GM06990 (cell line): ENCODE results near the gene TNS3.

Experiments used
- DNase-seq: peaks from one replicate; pipeline ENCODE4 v3.0.0-alpha.2; 2011; ENCODE audit not compliant: insufficient read length; ENCODE audit errors: extremely low read depth
- H3K27me3 ChIP-seq: replicated peaks from 2 replicates; pipeline ENCODE4 v1.6.0; 2011; ENCODE audit warnings: low read length; ENCODE audit not compliant: control insufficient read depth, insufficient read depth
- H3K36me3 ChIP-seq: 2 replicates; pipeline ENCODE4 v1.5.1; 2011; ENCODE audit warnings: low read length; ENCODE audit not compliant: control insufficient read depth, insufficient read depth
- H3K4me3 ChIP-seq: replicated peaks from 2 replicates; pipeline ENCODE4 v1.5.1; 2011; ENCODE audit warnings: low read depth, mild to moderate bottlenecking, control low read depth, low read length
- CTCF ChIP-seq: IDR thresholded peaks from 2 replicates; pipeline ENCODE4 v1.5.1; 2011; ENCODE audit warnings: low read length, control low read depth, mild to moderate bottlenecking, inconsistent platforms; ENCODE audit not compliant: insufficient read depth, poor library complexity, severe bottlenecking

Gene TNS3

GRCh38 chr7:47581804-47582763 is at the start of gene TNS3:
Gene TNS3, minus strand, starts transcription at chr7:47582111. Its CDS starts 142,475 bp downstream, at chr7:47439636.
- DNase-seq: no peak
- peaks cover 6% of the 10 kb centered on the region for H3K27me3 ChIP-seq
- no peak for TF ChIP-seq CTCF
- H3K4me3 ChIP-seq: no peak within 1 kb of the TSS
- no peaks in the 10 kb centered on the region for H3K36me3 ChIP-seq

- DNase-seq: no peak
- H3K36me3 ChIP-seq: no peaks in the 10 kb centered on the region
- no peaks in the 10 kb centered on the region; the same call in 1 of the 2 replicates for H3K27me3 ChIP-seq
- H3K4me3 ChIP-seq: no peak overlapping the region
- TF ChIP-seq CTCF: no peak
Measured at GRCh38 chr7:47631711-47632110, 49.8 kb upstream of the TNS3 start.

GRCh38 chr7:47627580-47628283 is 45.8 kb upstream of the TNS3 start:
- no peaks in the 10 kb centered on the region for H3K36me3 ChIP-seq
- no peaks in the 10 kb centered on the region; the same call in 1 of the 2 replicates for H3K27me3 ChIP-seq
- no peak for TF ChIP-seq CTCF
- no peak overlapping the region for H3K4me3 ChIP-seq
- DNase-seq: peak; percentile 24

- no peak overlapping the region for H3K4me3 ChIP-seq
Measured at GRCh38 chr7:47625861-47626715, 44.2 kb upstream of the TNS3 start.

More at GRCh38 chr7:47625861-47626715, 44.2 kb upstream of the TNS3 start:
- peaks cover 2% of the 10 kb centered on the region; the same call in 1 of the 2 replicates for H3K27me3 ChIP-seq
- DNase-seq: no peak
- no peaks in the 10 kb centered on the region for H3K36me3 ChIP-seq
- TF ChIP-seq CTCF: no peak
